H9 (cell line): ENCODE measurements around the gene MRPS23. TPM values are rescaled to one million over a fixed set of nuclear protein-coding genes. Genes with fewer than 3 reads are reported as not detected.
A peak's percentile ranks its signal among the peaks of the same experiment; 100 is the strongest.

Experiments
- DNase-seq: peaks from one replicate; pipeline ENCODE4 v3.0.0-alpha.2; 2017
- H2AFZ ChIP-seq: one replicate; pipeline ENCODE4 v1.6.1; 2013; ENCODE audit warnings: mild to moderate bottlenecking, low read length, control low read depth, moderate library complexity
- H2AK5ac ChIP-seq: 2 replicates; pipeline ENCODE4 v1.6.1; 2013; ENCODE audit warnings: low read length, control low read depth, mixed read lengths; ENCODE audit not compliant: insufficient read length
- H2BK120ac ChIP-seq: one replicate; pipeline ENCODE4 v1.6.1; 2013; ENCODE audit warnings: low read depth, mild to moderate bottlenecking, low read length, control low read depth, inconsistent platforms; ENCODE audit not compliant: poor library complexity, severe bottlenecking
- H2BK12ac ChIP-seq: 2 replicates; pipeline ENCODE4 v1.6.1; 2013; ENCODE audit warnings: low read length, control low read depth, mixed read lengths, low read depth; ENCODE audit not compliant: insufficient read length
- H2BK15ac ChIP-seq: 2 replicates; pipeline ENCODE4 v1.6.1; 2013; ENCODE audit warnings: low read depth, low read length, control low read depth
- H2BK20ac ChIP-seq: one replicate; pipeline ENCODE4 v1.6.1; 2013; ENCODE audit warnings: low read depth, mild to moderate bottlenecking, low read length, control low read depth, inconsistent platforms; ENCODE audit not compliant: poor library complexity, severe bottlenecking
- H2BK5ac ChIP-seq: 2 replicates; pipeline ENCODE4 v1.6.1; 2013; ENCODE audit warnings: low read length, control low read depth, mixed read lengths; ENCODE audit not compliant: insufficient read length
- H3K14ac ChIP-seq: 2 replicates; pipeline ENCODE4 v1.6.1; 2013; ENCODE audit warnings: low read length, control low read depth; ENCODE audit not compliant: insufficient read depth
- H3K18ac ChIP-seq: 2 replicates; pipeline ENCODE4 v1.6.1; 2013; ENCODE audit warnings: low read depth, mild to moderate bottlenecking, mixed read lengths, low read length, control low read depth; ENCODE audit not compliant: insufficient read length
- H3K23ac ChIP-seq: 2 replicates; pipeline ENCODE4 v1.6.1; 2013; ENCODE audit warnings: low read length, control low read depth, mixed read lengths, low read depth; ENCODE audit not compliant: insufficient read length
- H3K23me2 ChIP-seq: 2 replicates; pipeline ENCODE4 v1.6.1; 2013; ENCODE audit warnings: low read depth, mild to moderate bottlenecking, mixed read lengths, low read length, control low read depth; ENCODE audit not compliant: insufficient read length, poor library complexity, severe bottlenecking
- H3K27ac ChIP-seq: 2 replicates; pipeline ENCODE4 v1.5.1; 2013; ENCODE audit warnings: low read length, control low read depth, mixed read lengths, low read depth; ENCODE audit not compliant: insufficient read length
- H3K27me3 ChIP-seq: 2 replicates; pipeline ENCODE4 v1.6.1; 2013; ENCODE audit warnings: low read length, control low read depth, inconsistent platforms; ENCODE audit not compliant: insufficient read depth
- H3K4ac ChIP-seq: 2 replicates; pipeline ENCODE4 v1.6.1; 2013; ENCODE audit warnings: low read depth, mild to moderate bottlenecking, control low read depth, inconsistent platforms, low read length, moderate library complexity
- H3K4me1 ChIP-seq: 2 replicates; pipeline ENCODE4 v1.6.1; 2013; ENCODE audit warnings: low read length, control low read depth, inconsistent platforms; ENCODE audit not compliant: insufficient read depth
- H3K4me2 ChIP-seq: 2 replicates; pipeline ENCODE4 v1.6.1; 2013; ENCODE audit warnings: low read length, control low read depth, mixed read lengths; ENCODE audit not compliant: insufficient read length, insufficient read depth
- H3K56ac ChIP-seq: 2 replicates; pipeline ENCODE4 v1.6.1; 2013; ENCODE audit warnings: low read depth, mild to moderate bottlenecking, mixed read lengths, low read length, control low read depth; ENCODE audit not compliant: insufficient read length
- H3K79me1 ChIP-seq: 2 replicates; pipeline ENCODE4 v1.6.1; 2013; ENCODE audit warnings: low read depth, mild to moderate bottlenecking, moderate library complexity, low read length, control low read depth, inconsistent platforms; ENCODE audit not compliant: insufficient read depth, poor library complexity, severe bottlenecking
- H3K79me2 ChIP-seq: 2 replicates; pipeline ENCODE4 v1.6.1; 2013; ENCODE audit warnings: low read length, control low read depth, inconsistent platforms; ENCODE audit not compliant: insufficient read depth
- H3K9ac ChIP-seq: 2 replicates; pipeline ENCODE4 v1.6.1; 2013; ENCODE audit warnings: low read length, control low read depth, mixed read lengths; ENCODE audit not compliant: insufficient read length; ENCODE audit errors: extremely low read depth
- H3K9me3 ChIP-seq: one replicate; pipeline ENCODE4 v1.6.1; 2013; ENCODE audit warnings: low read depth, low read length, inconsistent platforms; ENCODE audit not compliant: control insufficient read depth
- H3T11ph ChIP-seq: one replicate; pipeline ENCODE4 v1.6.1; 2013; ENCODE audit warnings: mild to moderate bottlenecking, low read length, control low read depth, inconsistent platforms
- H4K20me1 ChIP-seq: one replicate; pipeline ENCODE4 v1.6.1; 2013; ENCODE audit not compliant: control insufficient read depth, insufficient read length, insufficient read depth
- H4K5ac ChIP-seq: 2 replicates; pipeline ENCODE4 v1.6.1; 2013; ENCODE audit warnings: low read depth, mild to moderate bottlenecking, mixed read lengths, low read length, control low read depth; ENCODE audit not compliant: insufficient read length
- H4K8ac ChIP-seq: replicated peaks from 2 replicates; pipeline ENCODE4 v1.6.1; 2013; ENCODE audit warnings: low read length, control low read depth, mixed read lengths, low read depth; ENCODE audit not compliant: insufficient read length
- H4K91ac ChIP-seq: 2 replicates; pipeline ENCODE4 v1.6.1; 2013; ENCODE audit warnings: low read depth, mild to moderate bottlenecking, moderate library complexity, mixed read lengths, low read length, control low read depth; ENCODE audit not compliant: insufficient read length
- H3K27ac Mint-ChIP-seq, 3 experiments: 2 replicates in 2 of 3; 3 replicates in 1 of 3; pipeline ENCODE4 v1.8.0; 2020 to 2021; ENCODE audit warnings: mixed read lengths in 3 of 3, mild to moderate bottlenecking in 1 of 3, moderate library complexity in 1 of 3
- H3K27me3 Mint-ChIP-seq: 2 replicates; pipeline ENCODE4 v1.8.0; 2021; ENCODE audit warnings: low read depth, mild to moderate bottlenecking, moderate library complexity, mixed read lengths
- H3K36me3 Mint-ChIP-seq, 3 experiments: 2 replicates in 2 of 3; 3 replicates in 1 of 3; pipeline ENCODE4 v1.8.0; 2020 to 2021; ENCODE audit warnings: low read depth in 3 of 3, mixed read lengths in 3 of 3; ENCODE audit not compliant: insufficient read depth in 1 of 3
- H3K4me1 Mint-ChIP-seq, 2 experiments: 2 replicates each; pipeline ENCODE4 v1.8.0; 2020; ENCODE audit warnings: mixed read lengths in 2 of 2
- H3K4me3 Mint-ChIP-seq, 2 experiments: 2 replicates in 1 of 2; 3 replicates in 1 of 2; pipeline ENCODE4 v1.8.0; 2020 to 2021; ENCODE audit warnings: mild to moderate bottlenecking in 2 of 2, mixed read lengths in 2 of 2, moderate library complexity in 1 of 2
- H3K9me3 Mint-ChIP-seq, 2 experiments: 2 replicates in 1 of 2; 3 replicates in 1 of 2; pipeline ENCODE4 v1.8.0; 2020; ENCODE audit warnings: mild to moderate bottlenecking in 2 of 2, mixed read lengths in 2 of 2, moderate library complexity in 1 of 2
- CTCF ChIP-seq: fragments of 200-600 bp; sonication (generic); conservative IDR thresholded peaks from 3 replicates; pipeline ENCODE4 v1.8.0; 2021; ENCODE audit warnings: antibody characterized with exemption, mild to moderate bottlenecking
- WGBS: extraction: QIAGEN DNeasy Blood & Tissue Kit; methylation state at CpG from one replicate; pipeline ENCODE4 v1.1.7; 2013; ENCODE audit warnings: missing lambda C conversion rate, low lambda C conversion rate, mixed read lengths; ENCODE audit not compliant: insufficient read length; ENCODE audit errors: extremely low coverage; 5-methylcytosine and 5-hydroxymethylcytosine counted together
- total RNA-seq: library from RNA; stranded (reverse); gene quantifications from 2 replicates; pipeline ENCODE4 v1.2.1, GENCODE V29; 2021

MRPS23 gene
- total RNA-seq, 1 experiment from 2014 or later = 62.0 TPM

GRCh38 chr17:57867126-57867525 lies 17.3 kb upstream of the MRPS23 start:
- H3K4me3 Mint-ChIP-seq = no peak overlapping the region
- peaks cover 4 to 9% (median 9%) of the 10 kb centered on the region in 3 experiments; a peak in 3 of 7 replicates for H3K36me3 Mint-ChIP-seq

More at GRCh38 chr17:57867126-57867525, 17.3 kb upstream of the MRPS23 start:
- no peak overlapping the region for H4K91ac ChIP-seq
- Mint-ChIP-seq H3K27me3 (peaks cover 32% of the 10 kb centered on the region), H3K9me3 (no peaks in the 10 kb centered on the region), H3K27ac (no peak overlapping the region), H3K4me1 (peaks cover 45 to 53% of the 10 kb centered on the region in 2 experiments)
- peak; percentile 24 for DNase-seq
- H3K4me2 ChIP-seq = no peak overlapping the region
- no peak overlapping the region for H4K8ac ChIP-seq
- no peak for TF ChIP-seq CTCF
- H3K79me2 ChIP-seq = no peaks in the 10 kb centered on the region
- H3K4ac ChIP-seq = no peak overlapping the region
- no peak overlapping the region for H3K27ac ChIP-seq
- H2BK120ac ChIP-seq = no peak overlapping the region
- H3K9ac ChIP-seq = no peak overlapping the region
- H2BK12ac ChIP-seq = no peak overlapping the region
- no peak overlapping the region for H2BK20ac ChIP-seq
- no peak overlapping the region for H3K14ac ChIP-seq
- H2BK15ac ChIP-seq = no peak overlapping the region
- no peak overlapping the region for H2BK5ac ChIP-seq
- H3K56ac ChIP-seq = no peak overlapping the region
- H3K9me3 ChIP-seq = no peaks in the 10 kb centered on the region
- no peak overlapping the region for H2AK5ac ChIP-seq
- H3K79me1 ChIP-seq = no peaks in the 10 kb centered on the region
- no peak overlapping the region for H3T11ph ChIP-seq
- H2AFZ ChIP-seq = no peak overlapping the region
- H4K5ac ChIP-seq = no peak overlapping the region
- H3K23me2 ChIP-seq = no peaks in the 10 kb centered on the region
- no peak overlapping the region for H3K18ac ChIP-seq
- no peaks in the 10 kb centered on the region for H4K20me1 ChIP-seq
- H3K27me3 ChIP-seq = no peaks in the 10 kb centered on the region; the same call in 1 of the 2 replicates
- no CpG with 5 or more reads among the region's 10 CpGs for WGBS
- peaks cover 3% of the 10 kb centered on the region; the same call in 1 of the 2 replicates for H3K4me1 ChIP-seq
- no peak overlapping the region for H3K23ac ChIP-seq
